Testis (tissue), 2 donors: Measurements from ENCODE around the gene PLXDC2.

Source experiments
- CTCF ChIP-seq, 3 experiments: fragments of 450-650 bp in 2 of 3; fragments of 200-600 bp in 1 of 3; sonication (generic) in 1 of 3; IDR thresholded peaks; one replicate each; pipeline ENCODE4 v1.5.1; 2016 to 2019; ENCODE audit warnings: antibody characterized with exemption in 3 of 3, mild to moderate bottlenecking in 2 of 3, moderate library complexity in 1 of 3
- POLR2A ChIP-seq: fragments of 450-650 bp; IDR thresholded peaks from one replicate; pipeline ENCODE4 v1.6.1; 2017; ENCODE audit warnings: antibody characterized with exemption, mild to moderate bottlenecking, moderate library complexity

- TF ChIP-seq CTCF (IDR thresholded peaks at IDR 0.05) (no peak), POLR2A (no peak)
Measured at GRCh38 chr10:19800161-19800560, 16.1 kb upstream of the PLXDC2 start.
